ENCODE data around the gene TMPRSS7.
"Not testable (repeated sequence)": the region's sequence is repeated elsewhere in the genome, so short reads cannot be mapped to it uniquely, and the experiment has no call there.

Gene TMPRSS7

DNA sequence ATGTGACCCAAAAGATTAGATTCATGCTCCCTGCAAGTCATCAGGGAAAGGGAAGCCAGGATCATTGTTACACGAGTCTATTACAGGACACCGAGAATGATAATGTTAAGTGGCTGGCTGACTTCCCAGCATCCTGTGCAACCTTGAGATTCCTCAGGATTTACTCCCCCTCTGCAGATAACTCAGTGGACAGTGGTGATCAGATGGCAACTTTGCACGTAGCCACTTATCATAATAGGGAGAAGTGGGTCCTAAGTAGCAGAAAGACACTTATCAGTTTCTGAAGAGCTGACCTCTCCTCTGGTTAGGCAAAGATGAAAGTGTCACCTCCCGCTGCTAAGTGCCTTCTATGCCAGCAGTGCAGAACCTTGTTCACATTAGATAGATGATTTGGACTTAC, 6.7 kb upstream of the TMPRSS7 start:
- TF ChIP-seq ZNF274 (IDR thresholded peaks at IDR 0.05; ENCODE audit: low read depth, low read length), result no peak
- no peak overlapping the region for H3K4me3 ChIP-seq (ENCODE audit: low read length)

DNA sequence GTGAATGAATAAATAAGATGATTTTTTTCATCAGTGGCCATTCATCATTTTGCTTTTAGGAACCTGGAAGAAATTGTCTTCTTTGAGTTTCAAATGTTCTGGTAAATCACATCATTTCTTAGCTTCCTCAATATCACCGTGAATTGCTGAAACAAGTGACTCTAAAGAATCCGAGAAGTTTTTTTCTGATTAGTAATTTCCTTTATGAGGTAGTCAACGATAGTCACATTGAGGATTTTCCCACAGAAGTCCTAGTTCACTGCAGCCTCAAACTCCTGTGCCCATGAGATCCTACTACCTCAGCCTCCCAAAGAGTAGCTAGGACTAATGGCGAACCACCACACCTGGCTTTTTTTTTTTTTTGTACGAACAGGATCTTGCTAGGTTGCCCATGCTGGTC, 3.6 kb upstream of the TMPRSS7 start:
- TF ChIP-seq ZNF274 (IDR thresholded peaks at IDR 0.05; ENCODE audit: low read depth, low read length), result no peak
- H3K4me3 ChIP-seq (ENCODE audit: low read length), result no peak overlapping the region

GRCh38 chr3:112032098-112032731, 2.3 kb upstream of the TMPRSS7 start:
- TF ChIP-seq ZNF274 (IDR thresholded peaks at IDR 0.05; ENCODE audit: low read depth, low read length), result no peak
- H3K4me3 ChIP-seq (ENCODE audit: low read length), result no peak overlapping the region

DNA sequence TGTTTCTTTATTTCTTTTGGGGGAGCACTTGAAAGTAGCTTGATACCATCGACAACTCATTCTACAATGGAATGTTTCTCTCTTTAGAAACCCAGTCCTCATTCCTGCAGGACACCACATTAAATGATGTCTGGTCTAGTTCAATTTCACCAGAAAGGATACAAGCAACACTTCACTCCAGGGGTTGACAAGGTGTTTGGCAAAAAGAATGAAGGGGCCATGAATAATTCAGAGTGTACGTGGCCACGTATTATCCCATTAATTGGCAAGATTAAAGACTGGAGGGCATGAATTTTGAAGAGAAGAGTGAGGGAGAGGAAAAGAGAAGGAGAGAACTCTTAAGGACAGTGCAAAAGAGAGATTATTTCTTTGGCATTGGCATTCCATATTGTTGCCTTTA, 705 bp downstream of the TMPRSS7 start:
- no peak for TF ChIP-seq ZNF274 (IDR thresholded peaks at IDR 0.05; ENCODE audit: low read depth, low read length)
- H3K4me3 ChIP-seq (ENCODE audit: low read length), result no peak overlapping the region

GRCh38 chr3:112037194-112037593, 2.7 kb downstream of the TMPRSS7 start:
- H3K4me3 ChIP-seq (ENCODE audit: low read length), result not testable (repeated sequence)

- TF ChIP-seq ZNF274 (IDR thresholded peaks at IDR 0.05; ENCODE audit: low read depth, low read length), result no peak
- no peak overlapping the region for H3K4me3 ChIP-seq (ENCODE audit: low read length)
Measured at GRCh38 chr3:112038863-112039262, 4.3 kb downstream of the TMPRSS7 start.

GRCh38 chr3:112041321-112041720, 6.8 kb downstream of the TMPRSS7 start:
- no peak overlapping the region for H3K4me3 ChIP-seq (ENCODE audit: low read length)
- no peak for TF ChIP-seq ZNF274 (IDR thresholded peaks at IDR 0.05; ENCODE audit: low read depth, low read length)

DNA sequence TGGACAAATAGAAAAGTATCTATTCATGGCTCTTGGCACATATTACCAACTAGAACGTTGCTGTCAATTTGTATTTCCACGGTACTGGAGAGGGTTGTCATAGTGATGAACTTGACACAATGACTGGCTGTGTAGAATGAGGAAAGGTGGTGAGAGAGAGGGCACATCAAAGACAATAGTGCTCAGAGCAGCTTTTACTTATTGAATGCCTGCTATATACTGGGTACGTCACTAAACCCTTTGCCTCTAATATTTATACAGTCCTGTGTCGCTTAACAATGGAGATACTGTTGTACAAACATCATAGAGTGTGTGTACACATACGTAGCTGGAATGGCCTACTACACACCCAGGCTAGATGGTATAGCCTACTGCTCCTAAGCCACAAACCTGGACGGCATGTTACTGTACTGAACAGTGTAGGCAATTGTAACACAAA, 8.3 kb downstream of the TMPRSS7 start:
- no peak overlapping the region for H3K4me3 ChIP-seq (ENCODE audit: low read length)
- no peak for TF ChIP-seq ZNF274 (IDR thresholded peaks at IDR 0.05; ENCODE audit: low read depth, low read length)

- H3K4me3 ChIP-seq (ENCODE audit: low read length), result no peak overlapping the region
- TF ChIP-seq ZNF274 (IDR thresholded peaks at IDR 0.05; ENCODE audit: low read depth, low read length), result no peak
Measured at GRCh38 chr3:112043621-112044201, 9.2 kb downstream of the TMPRSS7 start.

- no peak for TF ChIP-seq ZNF274 (IDR thresholded peaks at IDR 0.05; ENCODE audit: low read depth, low read length)
Measured at GRCh38 chr3:112046599-112046998, 12.1 kb downstream of the TMPRSS7 start.

DNA sequence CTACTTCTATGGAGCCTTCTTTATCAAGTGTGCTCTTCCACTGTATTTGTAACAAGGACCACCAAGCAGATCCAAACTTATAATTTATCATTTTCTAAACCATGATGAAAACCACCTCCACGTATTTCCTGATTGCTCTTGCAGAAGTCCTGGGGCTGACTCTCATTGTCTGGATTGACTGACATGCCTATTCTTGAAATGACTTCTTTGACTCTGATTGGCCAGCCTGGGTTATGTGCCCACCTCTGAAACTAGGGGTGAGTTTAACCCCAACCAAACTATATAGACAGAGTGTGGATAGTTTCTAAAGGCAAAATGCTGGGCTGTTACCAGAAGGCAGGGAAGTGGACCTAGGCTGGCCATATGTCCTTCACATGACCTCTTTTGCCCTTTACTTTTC, 12.7 kb downstream of the TMPRSS7 start:
- no peak overlapping the region for H3K4me3 ChIP-seq (ENCODE audit: low read length)
- TF ChIP-seq ZNF274 (IDR thresholded peaks at IDR 0.05; ENCODE audit: low read depth, low read length), result no peak

More at GRCh38 chr3:112046599-112046998, 12.1 kb downstream of the TMPRSS7 start:
- H3K4me3 ChIP-seq (ENCODE audit: low read length), result no peak overlapping the region

DNA sequence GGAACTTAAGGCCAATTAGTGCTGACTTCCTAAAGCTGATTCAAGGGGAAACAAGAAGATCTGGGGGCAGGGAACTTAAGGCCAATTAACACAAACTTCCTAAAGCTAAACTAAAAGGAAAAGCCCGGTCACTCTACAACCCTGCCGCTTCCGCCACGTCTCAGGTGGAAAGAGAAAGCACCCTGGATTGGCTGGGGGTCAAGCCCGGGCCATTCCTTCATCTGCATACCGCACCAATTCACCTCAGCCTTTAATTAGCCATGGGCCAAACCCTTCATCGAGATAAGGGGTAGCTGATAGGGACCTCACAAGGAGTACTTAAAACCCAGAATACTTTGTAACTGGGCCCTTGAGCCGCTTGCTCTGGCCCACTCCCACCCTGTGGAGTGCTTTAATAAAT, 14.4 kb downstream of the TMPRSS7 start:
- no peak for TF ChIP-seq ZNF274 (IDR thresholded peaks at IDR 0.05; ENCODE audit: low read depth, low read length)
- H3K4me3 ChIP-seq (ENCODE audit: low read length), result no peak overlapping the region

- no peak overlapping the region for H3K4me3 ChIP-seq (ENCODE audit: low read length)
- TF ChIP-seq ZNF274 (IDR thresholded peaks at IDR 0.05; ENCODE audit: low read depth, low read length), result no peak
Measured at GRCh38 chr3:112053229-112053628, 18.7 kb downstream of the TMPRSS7 start.

DNA sequence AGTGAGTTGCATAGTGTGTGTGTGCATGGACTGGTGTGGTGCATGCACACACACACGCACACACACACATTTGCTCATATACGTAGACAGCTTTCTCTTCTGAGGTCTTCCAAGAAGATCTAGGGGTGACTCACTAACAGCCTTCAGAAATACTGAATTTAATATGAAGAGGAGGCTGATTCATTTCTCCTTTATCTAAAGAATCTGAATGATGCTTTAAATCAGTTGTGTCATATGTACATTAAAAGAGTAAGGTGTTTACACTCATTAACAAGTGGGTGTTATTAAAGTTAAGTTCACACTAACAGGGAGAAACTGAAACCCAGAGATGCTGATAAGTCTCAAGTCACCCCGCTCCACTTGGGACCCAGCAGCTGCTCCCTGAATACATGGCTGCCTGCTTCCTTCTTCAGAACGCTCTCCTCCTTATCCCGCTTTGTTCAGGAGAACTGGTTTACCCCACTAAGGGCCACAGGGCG, 22.0 kb downstream of the TMPRSS7 start:
- H3K4me3 ChIP-seq (ENCODE audit: low read length), result no peak overlapping the region
- TF ChIP-seq ZNF274 (IDR thresholded peaks at IDR 0.05; ENCODE audit: low read depth, low read length), result no peak

DNA sequence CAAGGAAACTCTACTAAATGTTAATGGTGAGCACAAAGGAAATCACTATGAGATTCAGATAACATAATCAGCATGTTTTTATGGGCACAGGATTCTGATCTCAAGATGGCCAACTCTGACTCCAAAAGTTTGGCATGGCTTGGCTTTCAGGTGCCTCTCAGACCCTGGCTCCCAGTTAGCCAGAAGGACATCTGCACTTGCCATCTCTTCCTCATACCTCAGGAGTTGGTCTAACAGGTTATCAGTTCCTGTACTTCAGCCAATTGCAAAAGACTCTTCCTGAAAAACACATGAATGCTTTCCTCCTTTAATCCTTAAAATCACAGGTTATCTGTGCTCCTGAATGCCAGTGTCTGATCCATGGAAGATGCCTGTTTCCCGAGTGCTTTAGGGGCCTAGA, 25.0 kb downstream of the TMPRSS7 start:
- no peak overlapping the region for H3K4me3 ChIP-seq (ENCODE audit: low read length)
- no peak for TF ChIP-seq ZNF274 (IDR thresholded peaks at IDR 0.05; ENCODE audit: low read depth, low read length)

DNA sequence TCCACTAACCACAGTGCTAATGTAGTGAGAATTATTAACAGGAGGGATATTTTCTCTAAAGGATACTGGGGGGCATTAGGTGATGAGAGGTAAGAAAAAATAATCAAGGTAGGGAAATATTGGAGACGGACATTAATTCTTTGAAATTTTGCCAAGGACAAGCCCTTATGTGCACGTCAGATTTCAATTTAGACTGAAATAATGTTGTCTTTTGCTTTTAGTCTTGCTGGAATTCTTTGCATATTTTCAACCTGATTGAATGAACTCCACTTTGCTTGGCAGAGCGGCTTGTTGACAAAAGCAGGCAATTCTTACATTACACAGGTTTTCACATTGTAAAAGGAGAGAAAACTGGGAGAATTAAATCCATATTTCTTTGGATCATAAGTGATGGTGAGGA, 26.6 kb downstream of the TMPRSS7 start:
- no peak overlapping the region for H3K4me3 ChIP-seq (ENCODE audit: low read length)
- TF ChIP-seq ZNF274 (IDR thresholded peaks at IDR 0.05; ENCODE audit: low read depth, low read length), result no peak

DNA sequence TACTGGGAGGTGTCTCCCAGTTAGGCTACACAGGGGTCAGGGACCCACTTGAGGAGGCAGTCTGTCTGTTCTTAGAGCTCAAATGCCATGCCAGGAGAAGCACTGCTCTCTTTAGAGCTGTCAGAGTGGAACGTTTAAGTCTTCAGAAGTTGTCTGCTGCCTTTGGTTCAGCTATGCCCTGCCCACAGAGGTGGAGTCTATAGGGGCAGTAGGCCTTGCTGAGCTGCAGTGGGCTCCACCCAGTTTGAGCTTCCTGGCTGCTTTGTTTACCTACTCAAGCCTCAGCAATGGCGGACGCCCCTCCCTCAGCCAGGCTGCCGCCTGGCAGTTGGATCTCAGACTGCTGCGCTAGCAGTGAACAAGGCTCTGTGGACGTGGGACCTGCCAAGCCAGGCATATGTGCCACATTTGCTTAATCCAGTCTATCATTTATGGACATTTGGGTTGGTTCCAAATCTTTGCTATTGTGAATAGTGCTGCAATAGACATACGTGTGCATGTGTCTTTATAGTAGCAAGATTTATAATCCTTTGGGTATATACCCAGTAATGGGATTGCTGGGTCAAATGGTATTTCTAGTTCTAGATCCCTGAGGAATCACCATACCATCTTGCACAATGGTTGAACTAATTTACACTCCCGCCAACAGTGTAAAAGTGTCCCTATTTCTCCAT, 38.0 kb downstream of the TMPRSS7 start:
- not testable (repeated sequence) for H3K4me3 ChIP-seq (ENCODE audit: low read length)
